Stimulated activated naive CD8-positive, alpha-beta T cell treated with anti-CD3 and anti-CD28 coated beads, Interleukin-15, Interleukin-2, amounts not matched to agents 100 U/mL and 50 U/mL, for 24 hours (primary cell): Measurements from ENCODE around the gene MTCH1.

Experiments
- ATAC-seq: fragments of 150-1000 bp; cut with Tn5 transposase; one replicate; pipeline ENCODE4 v1.10.0; 2021
- DNase-seq: peaks from one replicate; pipeline ENCODE4 v3.0.0; 2021

The MTCH1 gene

GRCh38 chr6:37017606-37018197 lies 31.7 kb upstream of the MTCH1 start:
- no peak for DNase-seq
- no peak for ATAC-seq

DNA sequence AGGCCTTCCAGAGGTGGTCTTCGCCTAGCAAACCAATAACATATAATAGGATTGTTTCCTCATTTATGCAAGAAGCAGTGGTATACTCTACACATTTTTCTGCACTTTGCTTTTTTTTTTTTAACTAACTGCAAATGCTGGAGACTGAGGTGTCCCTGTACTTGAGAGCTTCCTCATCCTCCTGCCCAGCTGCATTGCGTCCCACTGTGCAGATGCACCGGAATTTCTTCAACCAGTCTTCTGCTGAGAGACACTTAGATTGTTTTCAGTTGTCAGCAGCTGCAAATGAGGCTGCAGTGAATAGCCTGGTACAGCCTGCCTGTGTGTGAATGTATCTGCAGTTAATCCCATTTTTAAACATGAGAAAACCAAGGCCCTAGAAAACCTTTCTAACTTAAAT lies 31.0 kb upstream of the MTCH1 start:
- no peak for DNase-seq
- no peak for ATAC-seq

- DNase-seq (no peak), ATAC-seq (no peak)
Observed at GRCh38 chr6:37015532-37015931, 29.5 kb upstream of the MTCH1 start.

- ATAC-seq: no peak
- DNase-seq: no peak
Observed at GRCh38 chr6:37014667-37015066, 28.7 kb upstream of the MTCH1 start.

- DNase-seq (no peak), ATAC-seq (no peak)
Observed at GRCh38 chr6:37013516-37014491, 27.8 kb upstream of the MTCH1 start.

GRCh38 chr6:37011656-37012378 lies 25.8 kb upstream of the MTCH1 start:
- ATAC-seq (no peak), DNase-seq (no peak)

- no peak for DNase-seq
- ATAC-seq: no peak
Observed at GRCh38 chr6:37010402-37010892, 24.5 kb upstream of the MTCH1 start.

GRCh38 chr6:37008484-37009465 lies 22.8 kb upstream of the MTCH1 start:
- ATAC-seq (no peak), DNase-seq (no peak)

- DNase-seq (no peak), ATAC-seq (peak; percentile 15)
Observed at GRCh38 chr6:37007340-37008043, 21.5 kb upstream of the MTCH1 start.

DNA sequence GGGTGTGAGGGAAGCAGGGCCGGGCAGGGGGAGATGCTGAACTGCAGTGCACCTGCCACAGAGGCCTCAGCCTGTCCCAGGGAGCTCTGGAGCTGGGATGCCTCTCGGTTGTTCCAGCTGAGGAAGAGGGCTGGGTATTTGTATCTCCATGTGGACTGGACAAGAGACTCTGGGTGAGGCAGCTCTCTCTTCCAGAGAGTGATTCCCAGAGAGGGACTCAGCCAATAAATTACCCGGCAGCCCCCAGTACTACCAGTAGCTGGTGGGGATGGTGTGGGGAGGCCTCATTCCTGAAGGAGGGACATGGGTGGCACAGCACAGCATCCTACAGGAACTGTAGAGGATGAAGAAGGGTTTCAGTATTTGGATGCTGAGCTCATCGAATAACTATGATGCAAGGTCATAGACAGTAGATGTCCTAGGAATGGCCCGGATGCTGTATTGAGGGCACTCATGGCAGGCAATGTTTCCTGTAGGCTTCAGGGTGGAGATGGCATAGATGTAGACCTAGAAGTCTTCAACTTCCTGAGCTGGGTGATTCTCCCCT lies 20.9 kb upstream of the MTCH1 start:
- DNase-seq: no peak
- ATAC-seq: no peak

DNA sequence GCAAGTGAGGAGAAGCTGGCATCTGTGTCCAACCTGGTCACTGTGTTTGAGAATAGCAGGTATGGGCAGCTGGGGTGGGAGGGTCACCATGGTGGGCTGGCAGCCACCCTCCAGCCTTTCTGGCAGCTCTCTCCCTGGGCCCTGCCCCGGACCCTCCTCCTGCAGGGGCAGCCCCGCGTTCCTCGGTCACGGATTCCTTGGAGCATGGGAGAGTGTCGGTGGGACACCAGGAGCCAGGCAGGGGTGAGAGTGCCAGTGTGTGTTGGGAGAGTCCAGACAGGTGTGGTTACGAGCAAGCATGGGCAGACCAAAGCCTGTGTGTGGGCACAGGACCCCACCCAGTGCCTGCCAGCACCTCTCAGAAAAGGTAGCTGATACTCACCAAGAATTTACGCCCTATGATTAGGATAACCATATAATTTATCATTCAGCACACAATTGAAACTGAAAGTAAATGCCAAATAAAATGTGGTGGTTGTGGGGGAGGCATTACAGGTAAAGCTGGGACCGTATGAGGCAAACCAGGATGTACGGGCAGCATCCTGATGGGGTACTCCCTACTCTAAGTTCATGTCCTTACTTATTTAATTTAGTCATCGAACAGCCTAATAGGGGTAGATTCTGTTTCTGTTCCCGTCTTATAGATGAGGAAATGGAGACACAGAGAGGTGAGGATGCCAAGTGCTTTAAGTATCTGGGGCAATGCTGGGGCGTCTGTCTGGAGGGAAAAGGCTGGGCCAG lies 20.0 kb upstream of the MTCH1 start:
- ATAC-seq (peak; percentile 11), DNase-seq (no peak)

DNA sequence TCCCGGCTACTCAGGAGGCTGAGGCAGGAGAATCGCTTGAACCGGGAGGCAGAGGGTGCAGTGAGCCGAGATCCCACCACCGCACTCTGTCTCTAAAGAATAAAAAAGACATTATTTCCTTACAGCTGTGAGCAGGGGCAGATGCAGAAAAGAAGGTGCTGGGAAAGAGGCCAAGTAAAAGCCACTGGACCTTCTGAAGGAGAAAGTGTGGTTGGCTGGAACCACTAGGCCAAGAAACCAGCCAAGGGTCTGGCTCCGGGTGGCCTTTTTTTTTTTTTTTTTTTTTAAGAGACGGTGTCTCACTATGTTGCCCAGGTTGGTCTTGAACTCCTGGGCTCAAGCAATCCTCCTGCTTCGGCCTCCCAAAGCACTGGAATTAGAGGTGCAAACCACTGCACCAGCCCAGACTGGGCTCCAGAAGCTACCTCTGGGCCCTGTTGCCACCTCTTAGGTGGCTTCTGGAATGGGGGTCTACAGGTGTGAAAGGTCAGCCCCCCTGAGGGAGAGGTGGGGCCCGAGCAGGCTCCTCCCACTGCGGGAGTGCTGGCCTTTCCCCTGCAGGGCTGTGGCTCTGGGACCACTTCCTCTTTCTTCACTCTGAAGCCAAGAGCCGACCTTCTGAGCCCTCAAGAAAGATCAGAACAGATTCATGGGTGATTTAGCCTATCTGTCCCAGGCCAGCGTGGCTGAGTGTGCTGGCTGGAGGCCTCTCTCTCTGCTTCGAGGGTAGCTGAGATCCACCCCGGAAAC lies 19.2 kb upstream of the MTCH1 start, which contains the start of gene FGD2:
TSS of gene FGD2 (plus strand) at position 595 of the 750 bp plus-strand sequence. CDS start 163 bp downstream, outside the sequence.
- peak; percentile 45 for ATAC-seq
- DNase-seq: peak; percentile 40

- ATAC-seq: no peak
- no peak for DNase-seq
Observed at GRCh38 chr6:37004044-37004980, 18.3 kb upstream of the MTCH1 start.

- DNase-seq (no peak), ATAC-seq (no peak)
Observed at GRCh38 chr6:36999751-37000125, 13.7 kb upstream of the MTCH1 start.

GRCh38 chr6:36999061-36999750 lies 13.2 kb upstream of the MTCH1 start:
- no peak for ATAC-seq
- no peak for DNase-seq

DNA sequence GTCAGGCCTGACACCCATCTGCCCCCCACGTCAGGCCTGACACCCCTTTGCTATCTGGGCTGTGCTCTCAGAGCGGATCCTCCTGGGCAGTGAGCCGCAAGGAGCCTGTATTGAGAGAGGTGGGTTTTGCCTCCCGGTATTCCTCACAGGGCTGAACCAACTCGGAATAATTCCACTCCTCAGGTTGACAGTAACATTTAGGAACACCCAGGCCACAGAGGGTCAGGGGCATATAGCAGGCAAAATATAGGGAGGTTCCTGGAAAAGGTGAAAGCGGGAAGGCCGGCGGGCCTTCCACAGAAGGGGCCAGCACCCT lies 12.7 kb upstream of the MTCH1 start:
- DNase-seq: no peak
- no peak for ATAC-seq
